OCI-LY7 (cell line): Measurements from ENCODE around the gene FIGNL2. TPM values are rescaled to one million over a fixed set of nuclear protein-coding genes. Genes with fewer than 3 reads are reported as not detected.

ENCODE experiments used
- BruUV-seq: library from RNA; stranded (reverse); fragments of 400-500 nt; replicated peaks from 2 replicates; lab custom pipeline; 2021; lab: Mats Ljungman, UMichigan
- CTCF ChIA-PET: fragments of 300-600 bp; sonication (Branson Sonifier 250); formaldehyde crosslinking; loops from one replicate; lab custom pipeline; 2022; ENCODE audit warnings: antibody characterized with exemption; ENCODE audit not compliant: unreplicated experiment; lab: Charles Lee
- POLR2A ChIA-PET: fragments of 300-600 bp; sonication (Branson Sonifier 250); formaldehyde crosslinking; loops from one replicate; lab custom pipeline; 2022; ENCODE audit warnings: antibody characterized with exemption; lab: Charles Lee
- DNase-seq: peaks from one replicate; pipeline ENCODE4 v3.0.0-alpha.2; 2015; ENCODE audit warnings: low spot score
- H2AFZ ChIP-seq: fragments of 200-600 bp; sonication (generic), shearing (Covaris generic); 2 replicates; pipeline ENCODE4 v1.6.1; 2014; ENCODE audit warnings: mild to moderate bottlenecking, antibody characterized with exemption, low read length, moderate library complexity
- H3K27ac ChIP-seq: fragments of 200-600 bp; sonication (generic); 2 replicates; pipeline ENCODE4 v1.5.1; 2014; ENCODE audit warnings: mixed run types, low read depth, mild to moderate bottlenecking, moderate library complexity, low read length, inconsistent platforms; ENCODE audit not compliant: poor library complexity, severe bottlenecking
- H3K36me3 ChIP-seq: fragments of 200-600 bp; sonication (generic); 2 replicates; pipeline ENCODE4 v1.6.1; 2014; ENCODE audit warnings: mild to moderate bottlenecking, antibody characterized with exemption, low read length, moderate library complexity, mixed read lengths; ENCODE audit not compliant: insufficient read depth
- H3K4me1 ChIP-seq: fragments of 200-600 bp; sonication (generic); 2 replicates; pipeline ENCODE4 v1.5.1; 2014; ENCODE audit warnings: mild to moderate bottlenecking, low read length; ENCODE audit not compliant: insufficient read depth, poor library complexity, severe bottlenecking
- H3K4me2 ChIP-seq: fragments of 200-600 bp; sonication (generic); 2 replicates; pipeline ENCODE4 v1.6.1; 2014; ENCODE audit warnings: mild to moderate bottlenecking, low read length
- H3K4me3 ChIP-seq: fragments of 200-600 bp; sonication (generic); 2 replicates; pipeline ENCODE4 v1.5.1; 2014; ENCODE audit warnings: mild to moderate bottlenecking, low read depth, low read length; ENCODE audit not compliant: poor library complexity, severe bottlenecking
- H3K79me2 ChIP-seq: fragments of 200-600 bp; sonication (generic); 2 replicates; pipeline ENCODE4 v1.6.1; 2016; ENCODE audit warnings: low read depth, mild to moderate bottlenecking, low read length, moderate library complexity, mixed read lengths; ENCODE audit not compliant: insufficient read depth
- H3K9me2 ChIP-seq: fragments of 200-600 bp; sonication (generic); 2 replicates; pipeline ENCODE4 v1.6.1; 2016; ENCODE audit warnings: mild to moderate bottlenecking, low read length, mixed read lengths; ENCODE audit not compliant: insufficient read depth
- H3K9me3 ChIP-seq: fragments of 200-600 bp; sonication (generic); 2 replicates; pipeline ENCODE4 v1.6.1; 2014; ENCODE audit warnings: mild to moderate bottlenecking, mixed run types, low read length, mixed read lengths
- H4K20me1 ChIP-seq: fragments of 200-600 bp; sonication (generic); 2 replicates; pipeline ENCODE4 v1.6.1; 2014; ENCODE audit warnings: mild to moderate bottlenecking, antibody characterized with exemption, low read length, moderate library complexity, mixed read lengths; ENCODE audit not compliant: insufficient read depth
- EZH2phosphoT487 ChIP-seq: fragments of 200-600 bp; sonication (generic); IDR thresholded peaks from 2 replicates; pipeline ENCODE4 v1.6.1; 2018; ENCODE audit warnings: low read depth, borderline replicate concordance, mild to moderate bottlenecking, mixed run types, antibody characterized with exemption, low read length, moderate library complexity, mixed read lengths
- intact Hi-C: fragments of 100-400 bp; cut with micrococcal nuclease; formaldehyde crosslinking; loops from one replicate; pipeline ENCODE4 v1.10.0; 2022; ENCODE audit not compliant: unreplicated experiment
- total RNA-seq, 2 experiments: library from RNA; depleted of rRNA in 1 of 2; stranded (reverse); fragments of >200 nt in 1 of 2; shearing (Covaris generic) in 1 of 2; gene quantifications; 2 replicates each; pipeline ENCODE4 v1.2.3, GENCODE V29; 2014 to 2022
- TF ChIP-seq, protein P1 (sequence below): fragments of 200-600 bp; sonication (generic); conservative IDR thresholded peaks from 2 replicates; pipeline ENCODE4 v1.5.1; 2014; ENCODE audit warnings: mild to moderate bottlenecking, antibody characterized with exemption, low read length, moderate library complexity, mixed read lengths

FIGNL2 gene
- total RNA-seq, 2 experiments from 2014 or later, result not detected

DNA sequence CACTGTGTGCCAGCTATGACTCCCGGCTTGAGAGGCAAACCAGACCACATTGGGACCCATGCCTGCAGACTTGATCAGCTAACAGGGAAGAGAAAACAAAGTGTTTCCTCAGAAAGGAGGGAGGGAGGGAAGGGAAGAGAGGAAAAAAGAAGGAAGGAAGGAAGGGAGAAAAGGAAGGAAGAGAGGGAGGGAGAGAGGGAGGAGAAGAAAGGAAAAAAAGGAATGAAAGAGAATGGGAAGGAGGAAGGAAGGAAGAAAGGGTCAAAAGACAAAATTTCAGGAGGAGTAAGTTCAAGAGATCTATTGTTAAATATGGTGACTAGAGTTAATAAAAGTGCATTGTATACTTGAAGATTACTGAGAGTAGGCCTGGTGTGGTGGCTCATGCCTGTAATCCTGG, 18.9 kb downstream of the FIGNL2 start:
- Histone ChIP-seq H3K4me1 (peaks cover 13% of the 10 kb centered on the region), H3K27ac (no peak overlapping the region), H3K9me2 (no peaks in the 10 kb centered on the region), H3K9me3 (no peaks in the 10 kb centered on the region), H3K4me2 (no peak overlapping the region), H3K79me2 (no peaks in the 10 kb centered on the region), H4K20me1 (no peaks in the 10 kb centered on the region), H2AFZ (no peak overlapping the region), H3K4me3 (no peak overlapping the region), H3K36me3 (no peaks in the 10 kb centered on the region)
- POLR2A ChIA-PET, result interaction anchor here (0.7 kb wide), 3 partner anchors 16 to 725 kb away, joined by 3 to 5 read pairs (median 4); no protein-coding TSS in a partner anchor
- TF ChIP-seq, protein P1, sequence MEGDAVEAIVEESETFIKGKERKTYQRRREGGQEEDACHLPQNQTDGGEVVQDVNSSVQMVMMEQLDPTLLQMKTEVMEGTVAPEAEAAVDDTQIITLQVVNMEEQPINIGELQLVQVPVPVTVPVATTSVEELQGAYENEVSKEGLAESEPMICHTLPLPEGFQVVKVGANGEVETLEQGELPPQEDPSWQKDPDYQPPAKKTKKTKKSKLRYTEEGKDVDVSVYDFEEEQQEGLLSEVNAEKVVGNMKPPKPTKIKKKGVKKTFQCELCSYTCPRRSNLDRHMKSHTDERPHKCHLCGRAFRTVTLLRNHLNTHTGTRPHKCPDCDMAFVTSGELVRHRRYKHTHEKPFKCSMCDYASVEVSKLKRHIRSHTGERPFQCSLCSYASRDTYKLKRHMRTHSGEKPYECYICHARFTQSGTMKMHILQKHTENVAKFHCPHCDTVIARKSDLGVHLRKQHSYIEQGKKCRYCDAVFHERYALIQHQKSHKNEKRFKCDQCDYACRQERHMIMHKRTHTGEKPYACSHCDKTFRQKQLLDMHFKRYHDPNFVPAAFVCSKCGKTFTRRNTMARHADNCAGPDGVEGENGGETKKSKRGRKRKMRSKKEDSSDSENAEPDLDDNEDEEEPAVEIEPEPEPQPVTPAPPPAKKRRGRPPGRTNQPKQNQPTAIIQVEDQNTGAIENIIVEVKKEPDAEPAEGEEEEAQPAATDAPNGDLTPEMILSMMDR, result no peak
- TF ChIP-seq EZH2phosphoT487, result no peak
- no TSS peak for BruUV-seq
- intact Hi-C loops, result no loop called here
- no peak for DNase-seq
- CTCF ChIA-PET, result no interaction called here

DNA sequence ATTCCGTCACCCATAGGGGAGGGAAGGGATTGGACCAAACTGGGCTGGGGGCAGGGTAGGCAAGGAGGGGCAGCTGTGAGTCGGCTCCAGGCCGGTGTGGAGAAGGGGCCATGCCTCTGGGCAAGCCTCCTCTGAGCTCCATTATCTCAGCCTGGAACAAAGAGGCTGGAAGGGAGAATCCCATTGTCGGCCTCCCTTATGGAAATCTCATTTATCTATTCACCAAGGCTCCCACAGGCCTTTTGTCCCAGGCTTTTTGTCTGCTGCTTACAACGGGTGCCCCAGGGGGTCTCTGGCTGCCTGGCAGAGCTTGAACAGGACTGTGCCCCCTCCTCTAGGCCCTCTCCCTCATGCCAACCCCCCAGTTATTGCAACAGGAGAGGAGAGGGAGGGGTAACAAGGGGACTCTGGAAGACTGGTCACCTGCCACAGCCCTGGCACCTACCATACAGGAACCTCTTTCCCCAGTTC, 19.5 kb downstream of the FIGNL2 start:
- intact Hi-C loops, result no loop called here
- TF ChIP-seq EZH2phosphoT487, result no peak
- TF ChIP-seq, protein P1, result no peak
- H3K9me3 ChIP-seq, result no peaks in the 10 kb centered on the region
- no peaks in the 10 kb centered on the region for H3K36me3 ChIP-seq
- no peak for DNase-seq
- H2AFZ ChIP-seq, result no peak overlapping the region
- H3K79me2 ChIP-seq, result no peaks in the 10 kb centered on the region
- POLR2A ChIA-PET, result no interaction called here
- no peaks in the 10 kb centered on the region for H4K20me1 ChIP-seq
- CTCF ChIA-PET, result no interaction called here
- H3K4me2 ChIP-seq, result no peak overlapping the region
- H3K4me3 ChIP-seq, result no peak overlapping the region
- H3K27ac ChIP-seq, result no peak overlapping the region
- BruUV-seq, result no TSS peak
- peaks cover 13% of the 10 kb centered on the region for H3K4me1 ChIP-seq
- H3K9me2 ChIP-seq, result no peaks in the 10 kb centered on the region

DNA sequence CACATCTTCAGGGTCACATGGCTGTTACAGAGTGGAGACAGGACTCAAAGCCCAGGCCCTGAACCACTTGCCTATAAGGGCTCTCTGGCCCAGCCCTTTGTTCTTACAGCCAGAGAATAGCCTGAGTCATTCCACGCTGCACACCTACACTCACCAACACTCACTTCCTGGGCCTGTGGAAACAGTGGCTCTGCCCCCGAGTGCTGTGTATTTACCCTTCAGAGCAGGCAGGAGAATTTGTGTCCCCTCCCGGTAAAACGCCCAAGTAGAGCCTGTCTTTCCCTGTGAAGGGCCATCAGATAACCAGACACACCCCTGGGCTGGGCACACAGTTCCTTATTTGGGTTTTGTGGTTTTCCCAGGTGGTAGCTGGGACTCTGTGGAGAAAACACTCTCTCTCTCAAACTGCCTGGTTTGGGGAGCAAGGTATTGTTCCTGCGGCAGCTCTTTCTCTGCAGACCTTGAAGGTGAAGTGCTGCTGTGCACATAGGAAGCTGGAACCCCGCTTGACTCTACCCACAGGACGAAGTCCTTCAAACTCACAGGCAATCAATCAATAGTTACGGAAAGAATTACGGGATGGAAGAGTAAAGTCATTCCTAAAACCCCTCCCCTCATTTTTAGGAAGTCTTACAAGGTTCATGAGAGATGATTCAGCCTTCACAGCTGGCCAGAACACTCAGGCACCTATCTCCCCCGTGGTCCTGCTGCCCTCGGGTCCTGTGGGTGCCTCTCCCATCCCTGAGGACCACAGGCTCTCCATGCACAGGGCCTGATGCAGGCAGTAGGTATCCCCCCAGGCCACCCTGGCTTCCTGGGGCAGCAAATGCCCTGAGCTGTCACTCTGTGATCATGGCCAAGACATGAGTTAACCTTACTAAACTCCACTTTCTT, 20.3 kb downstream of the FIGNL2 start:
- POLR2A ChIA-PET, result no interaction called here
- CTCF ChIA-PET, result no interaction called here

More for the DNA sequence above, 20.3 kb downstream of the FIGNL2 start:
- Histone ChIP-seq H2AFZ (no peak overlapping the region), H3K79me2 (no peaks in the 10 kb centered on the region), H4K20me1 (no peaks in the 10 kb centered on the region), H3K9me2 (no peaks in the 10 kb centered on the region), H3K9me3 (no peaks in the 10 kb centered on the region), H3K36me3 (no peaks in the 10 kb centered on the region), H3K4me1 (peaks cover 9% of the 10 kb centered on the region), H3K4me2 (no peak overlapping the region), H3K4me3 (no peak overlapping the region), H3K27ac (no peak overlapping the region)
- DNase-seq, result no peak
- no TSS peak for BruUV-seq
- intact Hi-C loops, result no loop called here
- no peak for TF ChIP-seq EZH2phosphoT487
- TF ChIP-seq, protein P1, result no peak
